Muscle layer of duodenum (tissue), 2 donors: ENCODE measurements around the gene WIPF2.
A peak's percentile ranks its signal among the peaks of the same experiment; 100 is the strongest.
"Not testable (repeated sequence)": the region's sequence is repeated elsewhere in the genome, so short reads cannot be mapped to it uniquely, and the experiment has no call there.

ENCODE experiments used
- H3K27ac ChIP-seq: one replicate; pipeline ENCODE4 v1.7.0; 2013; ENCODE audit warnings: mild to moderate bottlenecking, low read length
- H3K27me3 ChIP-seq: one replicate; pipeline ENCODE4 v1.7.0; 2013; ENCODE audit warnings: low read depth, mild to moderate bottlenecking, control low read depth, low read length
- H3K36me3 ChIP-seq, 2 donors: one replicate each; pipeline ENCODE4 v1.7.0; 2013; ENCODE audit warnings: low read length in 2 of 2, control low read depth in 1 of 2, mild to moderate bottlenecking in 1 of 2; ENCODE audit not compliant: insufficient read depth in 2 of 2, control insufficient read depth in 1 of 2
- H3K4me1 ChIP-seq, 2 donors: one replicate each; pipeline ENCODE4 v1.7.0; 2013; ENCODE audit warnings: low read length in 2 of 2, mild to moderate bottlenecking in 2 of 2, control low read depth in 1 of 2, moderate library complexity in 1 of 2; ENCODE audit not compliant: insufficient read depth in 2 of 2, control insufficient read depth in 1 of 2
- H3K4me3 ChIP-seq, 2 donors: one replicate each; pipeline ENCODE4 v1.7.0; 2013; ENCODE audit warnings: low read length in 2 of 2, low read depth in 1 of 2, mild to moderate bottlenecking in 1 of 2
- H3K9me3 ChIP-seq, 2 donors: one replicate each; pipeline ENCODE4 v1.7.0; 2013; ENCODE audit warnings: low read length in 2 of 2, control low read depth in 1 of 2, mild to moderate bottlenecking in 1 of 2; ENCODE audit not compliant: control insufficient read depth in 1 of 2
- donor health status: healthy.

The WIPF2 gene

DNA sequence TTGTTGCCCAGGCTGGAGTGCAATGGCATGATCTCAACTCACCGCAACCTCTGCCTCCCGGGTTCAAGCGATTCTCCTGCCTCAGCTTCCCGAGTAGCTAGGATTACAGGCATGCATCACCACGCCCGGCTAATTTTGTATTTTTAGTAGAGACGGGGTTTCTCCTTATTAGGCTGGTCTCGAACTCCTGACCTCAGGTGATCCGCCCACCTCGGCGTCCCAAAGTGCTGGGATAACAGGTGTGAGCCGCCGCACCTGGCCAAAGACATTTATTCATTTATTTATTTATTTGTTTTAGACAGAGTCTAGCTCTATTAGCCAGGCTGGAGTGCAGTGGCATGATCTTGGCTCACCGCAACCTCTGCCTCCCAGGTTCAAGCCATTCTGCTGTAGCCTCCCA, 10.0 kb downstream of the WIPF2 start:
- not testable (repeated sequence) for H3K27ac ChIP-seq, H3K36me3 ChIP-seq, H3K4me3 ChIP-seq, H3K27me3 ChIP-seq, H3K9me3 ChIP-seq
- H3K4me1 ChIP-seq, result peaks cover 0 to 11% of the 10 kb centered on the region in 2 donors

- no peak overlapping the region for H3K4me3 ChIP-seq
Measured at GRCh38 chr17:40230670-40231069, 11.6 kb downstream of the WIPF2 start.

GRCh38 chr17:40231928-40232327, 12.8 kb downstream of the WIPF2 start:
- H3K9me3 ChIP-seq, H3K27me3 ChIP-seq, H3K4me3 ChIP-seq, H3K4me1 ChIP-seq, H3K27ac ChIP-seq, H3K36me3 ChIP-seq: not testable (repeated sequence)

More at GRCh38 chr17:40230670-40231069, 11.6 kb downstream of the WIPF2 start:
- Histone ChIP-seq H3K4me1 (peaks cover 0 to under 1% of the 10 kb centered on the region in 2 donors), H3K27ac (no peak overlapping the region), H3K36me3 (peaks cover 0 to 10% of the 10 kb centered on the region in 2 donors), H3K27me3 (no peaks in the 10 kb centered on the region), H3K9me3 (no peaks in the 10 kb centered on the region)

GRCh38 chr17:40241252-40241834, 22.2 kb downstream of the WIPF2 start:
- no peaks in the 10 kb centered on the region for H3K36me3 ChIP-seq
- no peaks in the 10 kb centered on the region for H3K27me3 ChIP-seq

GRCh38 chr17:40242774-40243173, 23.7 kb downstream of the WIPF2 start:
- no peaks in the 10 kb centered on the region for H3K27me3 ChIP-seq
- no peaks in the 10 kb centered on the region for H3K9me3 ChIP-seq
- peaks cover 0 to 3% of the 10 kb centered on the region in 2 donors for H3K4me1 ChIP-seq
- no peak overlapping the region for H3K27ac ChIP-seq
- H3K4me3 ChIP-seq, result no peak overlapping the region
- H3K36me3 ChIP-seq, result no peaks in the 10 kb centered on the region

More at GRCh38 chr17:40241252-40241834, 22.2 kb downstream of the WIPF2 start:
- Histone ChIP-seq H3K9me3 (no peaks in the 10 kb centered on the region), H3K4me3 (no peak overlapping the region), H3K27ac (no peak overlapping the region), H3K4me1 (peaks cover 0 to 3% of the 10 kb centered on the region in 2 donors)

GRCh38 chr17:40243761-40244160, 24.7 kb downstream of the WIPF2 start:
- H3K9me3 ChIP-seq, result no peaks in the 10 kb centered on the region
- peaks cover 0 to 3% of the 10 kb centered on the region in 2 donors for H3K4me1 ChIP-seq
- no peak overlapping the region for H3K4me3 ChIP-seq
- H3K27ac ChIP-seq, result no peak overlapping the region
- H3K27me3 ChIP-seq, result no peaks in the 10 kb centered on the region
- no peaks in the 10 kb centered on the region for H3K36me3 ChIP-seq

DNA sequence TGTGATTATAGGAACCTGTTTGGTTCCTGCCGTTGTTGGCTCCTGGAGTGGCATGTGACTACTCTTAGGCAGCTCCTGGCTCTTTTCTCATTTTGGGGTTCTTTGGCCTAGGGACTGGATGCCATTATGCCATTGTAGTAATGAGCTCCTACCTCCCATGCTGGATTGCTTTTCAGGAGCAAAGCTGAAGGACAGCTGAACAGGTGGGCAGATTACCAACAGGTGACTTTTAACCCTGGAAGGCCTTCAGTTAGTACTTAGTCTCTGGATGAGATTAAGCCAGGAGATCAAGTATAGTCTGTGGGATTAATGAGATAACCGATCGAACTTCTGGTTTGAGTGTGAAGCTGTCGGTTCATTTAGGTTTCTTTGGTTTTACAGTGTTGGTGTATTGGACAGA, 25.2 kb downstream of the WIPF2 start:
- H3K9me3 ChIP-seq, result no peaks in the 10 kb centered on the region
- H3K4me3 ChIP-seq, result no peak overlapping the region
- no peak overlapping the region for H3K27ac ChIP-seq
- peaks cover 0 to 3% of the 10 kb centered on the region in 2 donors for H3K4me1 ChIP-seq
- no peaks in the 10 kb centered on the region for H3K36me3 ChIP-seq
- H3K27me3 ChIP-seq, result no peaks in the 10 kb centered on the region

DNA sequence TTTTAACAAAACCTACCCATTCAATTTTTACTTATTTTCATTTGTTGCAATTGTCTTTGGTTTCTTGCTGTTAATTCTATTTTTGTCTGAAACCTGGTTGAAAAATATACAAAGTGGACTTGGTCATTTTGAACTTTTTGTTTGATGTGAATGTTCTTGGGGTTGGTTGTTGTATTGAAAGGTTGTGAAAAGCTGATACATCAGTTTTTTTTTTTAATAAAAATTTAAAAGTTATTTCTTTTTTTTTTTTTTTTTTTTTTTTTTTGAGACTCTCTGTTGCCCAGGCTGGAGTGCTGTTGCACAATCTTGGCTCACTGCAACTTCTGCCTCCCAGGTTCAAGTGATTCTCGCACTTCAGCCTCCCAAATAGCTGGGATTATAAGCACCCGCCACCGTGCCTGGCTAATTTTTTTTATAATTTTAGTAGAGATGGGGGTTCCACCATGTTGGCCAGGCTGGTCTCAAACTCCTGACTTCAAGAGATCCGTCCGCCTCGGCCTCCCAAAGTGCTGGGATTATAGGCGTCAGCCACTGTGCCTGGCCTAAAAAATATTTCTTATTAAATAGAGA, 28.9 kb downstream of the WIPF2 start:
- peaks cover 9 to 10% of the 10 kb centered on the region in 2 donors for H3K4me1 ChIP-seq
- no peak overlapping the region for H3K27ac ChIP-seq
- H3K27me3 ChIP-seq, result no peaks in the 10 kb centered on the region
- H3K4me3 ChIP-seq, result no peak overlapping the region
- no peaks in the 10 kb centered on the region for H3K36me3 ChIP-seq
- H3K9me3 ChIP-seq, result no peaks in the 10 kb centered on the region

- H3K27me3 ChIP-seq, result no peaks in the 10 kb centered on the region
- H3K4me1 ChIP-seq, result peaks cover 9 to 10% of the 10 kb centered on the region in 2 donors
Measured at GRCh38 chr17:40248507-40248906, 29.4 kb downstream of the WIPF2 start.

DNA sequence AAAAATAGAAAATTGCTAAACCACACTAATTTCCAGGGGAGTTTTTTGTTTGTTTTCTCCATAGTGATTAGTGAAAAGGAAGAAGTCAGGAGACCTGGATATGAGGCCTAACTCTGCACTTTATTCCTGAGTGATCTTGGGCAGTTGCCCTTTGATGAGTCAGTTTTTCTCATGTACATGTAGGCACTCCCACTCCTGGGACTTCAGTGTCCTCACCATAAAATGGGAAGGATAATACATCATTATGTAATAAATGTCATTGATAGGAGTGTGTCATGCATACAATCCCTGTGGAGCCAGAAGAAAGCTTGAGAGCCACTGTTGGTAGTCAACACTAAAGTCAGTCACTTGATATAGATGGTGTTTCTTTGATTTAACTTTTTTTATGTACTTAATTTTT, 32.5 kb downstream of the WIPF2 start:
- Histone ChIP-seq H3K9me3 (no peaks in the 10 kb centered on the region), H3K4me3 (no peak overlapping the region), H3K27ac (peak overlapping the region; percentile 71), H3K4me1 (peaks cover 9 to 10% of the 10 kb centered on the region in 2 donors), H3K36me3 (peaks cover 4% of the 10 kb centered on the region in 2 donors), H3K27me3 (no peaks in the 10 kb centered on the region)

More at GRCh38 chr17:40248507-40248906, 29.4 kb downstream of the WIPF2 start:
- Histone ChIP-seq H3K36me3 (no peaks in the 10 kb centered on the region), H3K4me3 (no peak overlapping the region), H3K9me3 (no peaks in the 10 kb centered on the region), H3K27ac (no peak overlapping the region)

DNA sequence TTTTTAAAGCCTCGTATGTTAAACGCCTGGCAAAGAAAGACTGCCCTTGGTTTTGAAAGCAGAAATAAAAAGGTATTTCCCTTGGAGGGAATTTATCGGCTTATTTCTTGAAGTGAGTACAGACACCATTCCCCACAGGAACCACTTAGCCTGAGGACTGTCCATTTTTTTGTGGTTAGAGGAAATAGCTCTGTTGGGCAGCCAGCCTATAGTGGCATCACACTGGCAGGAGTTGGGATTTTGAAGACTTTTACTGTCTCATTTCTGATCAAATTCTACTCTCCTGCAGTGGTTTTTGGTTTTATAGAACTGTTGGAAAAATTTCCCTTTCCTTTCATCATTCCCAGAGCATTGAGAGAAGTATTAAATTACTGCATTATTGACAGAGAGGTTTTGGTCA, 34.5 kb downstream of the WIPF2 start:
- Histone ChIP-seq H3K36me3 (peaks cover 9 to 17% of the 10 kb centered on the region in 2 donors), H3K4me3 (no peak overlapping the region), H3K27me3 (no peaks in the 10 kb centered on the region), H3K4me1 (peaks cover 9 to 10% of the 10 kb centered on the region in 2 donors), H3K9me3 (no peaks in the 10 kb centered on the region), H3K27ac (no peak overlapping the region)

DNA sequence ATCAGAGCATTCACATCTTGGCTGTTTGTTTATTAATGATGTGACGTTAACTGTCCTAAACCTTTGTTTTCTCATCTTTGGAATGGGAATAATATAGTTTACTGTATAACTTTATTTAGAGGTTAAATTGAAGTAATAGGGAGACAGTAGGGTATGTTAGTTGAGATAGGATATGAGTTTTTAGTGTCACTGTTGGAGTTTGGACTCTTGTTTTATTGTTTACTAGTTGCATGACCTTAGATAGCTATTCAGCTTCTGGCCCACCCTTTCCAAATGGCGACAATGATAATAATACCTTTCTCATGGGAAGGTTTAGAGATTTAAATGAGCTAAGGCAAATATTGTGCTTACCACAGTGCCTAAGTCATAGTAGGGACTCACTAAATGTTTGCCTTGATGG, 40.4 kb downstream of the WIPF2 start:
- no peaks in the 10 kb centered on the region for H3K27me3 ChIP-seq
- H3K4me3 ChIP-seq, result no peak overlapping the region
- peaks cover 35 to 56% of the 10 kb centered on the region in 2 donors for H3K36me3 ChIP-seq
- no peak overlapping the region for H3K27ac ChIP-seq
- H3K9me3 ChIP-seq, result no peaks in the 10 kb centered on the region
- no peaks in the 10 kb centered on the region for H3K4me1 ChIP-seq
